NCI-H446 treated with DMSO at 0.1 percent for 48 hours (cell line): ENCODE measurements around the gene INTS15.
"Not testable (repeated sequence)": the region's sequence is repeated elsewhere in the genome, so short reads cannot be mapped to it uniquely, and the experiment has no call there.

ENCODE experiments used
- DNase-seq: peaks from one replicate; lab custom pipeline; 2025; lab: John Stamatoyannopoulos, UW

The INTS15 gene

DNA sequence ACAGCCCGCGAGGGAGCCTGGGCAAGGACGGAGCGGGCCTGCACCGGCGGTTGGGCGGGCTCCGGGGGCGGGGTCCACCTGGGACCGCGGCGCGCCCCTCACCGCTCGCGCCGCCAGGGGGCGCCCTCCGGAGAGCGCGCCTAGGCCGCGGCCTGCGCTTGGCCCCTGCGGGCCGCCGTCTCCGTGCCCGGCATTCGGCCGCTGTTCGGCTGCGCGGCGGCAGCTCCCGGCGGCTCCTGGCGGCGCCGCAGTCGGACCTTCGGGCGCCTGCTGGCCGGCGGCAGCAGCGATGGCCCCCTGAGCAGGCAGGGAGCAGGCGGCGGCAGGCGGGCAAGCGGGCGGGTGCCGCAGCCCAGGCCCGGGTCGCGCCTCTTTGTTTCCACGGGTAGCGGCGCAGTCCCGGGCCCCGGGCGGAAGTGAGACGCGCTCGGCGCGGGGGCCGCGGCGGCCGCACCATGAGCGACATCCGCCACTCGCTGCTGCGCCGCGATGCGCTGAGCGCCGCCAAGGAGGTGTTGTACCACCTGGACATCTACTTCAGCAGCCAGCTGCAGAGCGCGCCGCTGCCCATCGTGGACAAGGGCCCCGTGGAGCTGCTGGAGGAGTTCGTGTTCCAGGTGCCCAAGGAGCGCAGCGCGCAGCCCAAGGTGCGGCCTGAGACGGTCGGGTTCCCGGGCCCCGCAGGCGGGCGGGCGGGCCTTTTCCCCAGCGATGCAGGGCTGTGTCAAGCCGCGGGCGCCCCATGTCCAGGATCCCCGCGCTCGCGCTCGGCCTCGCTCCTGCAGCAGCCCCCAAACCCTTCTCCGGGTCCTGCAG lies at the start of gene INTS15:
INTS15 (plus strand) TSS at position 193 of the 816 bp plus-strand sequence; CDS start at position 456, 263 bp downstream.
- peak; percentile 62 for DNase-seq

DNA sequence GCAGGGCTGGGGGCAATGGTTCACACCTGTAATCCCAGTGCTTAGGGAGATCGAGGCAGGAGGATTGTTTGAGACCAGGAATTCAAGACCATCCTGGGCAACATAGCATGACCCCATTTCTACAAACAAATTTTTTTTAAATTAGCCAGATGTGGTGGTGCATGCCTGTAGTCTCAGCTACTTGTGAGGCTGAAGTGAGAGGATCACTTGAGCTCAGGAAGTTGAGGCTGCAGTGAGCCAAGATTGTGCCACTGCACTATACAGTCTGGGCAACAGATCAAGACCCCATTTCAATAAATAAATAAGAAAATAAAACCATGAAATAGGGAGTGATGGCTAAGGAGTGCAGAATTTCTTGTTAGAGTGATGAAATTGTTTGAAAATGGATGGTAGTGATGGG lies 47.5 kb upstream of the INTS15 start:
- DNase-seq: no peak

DNA sequence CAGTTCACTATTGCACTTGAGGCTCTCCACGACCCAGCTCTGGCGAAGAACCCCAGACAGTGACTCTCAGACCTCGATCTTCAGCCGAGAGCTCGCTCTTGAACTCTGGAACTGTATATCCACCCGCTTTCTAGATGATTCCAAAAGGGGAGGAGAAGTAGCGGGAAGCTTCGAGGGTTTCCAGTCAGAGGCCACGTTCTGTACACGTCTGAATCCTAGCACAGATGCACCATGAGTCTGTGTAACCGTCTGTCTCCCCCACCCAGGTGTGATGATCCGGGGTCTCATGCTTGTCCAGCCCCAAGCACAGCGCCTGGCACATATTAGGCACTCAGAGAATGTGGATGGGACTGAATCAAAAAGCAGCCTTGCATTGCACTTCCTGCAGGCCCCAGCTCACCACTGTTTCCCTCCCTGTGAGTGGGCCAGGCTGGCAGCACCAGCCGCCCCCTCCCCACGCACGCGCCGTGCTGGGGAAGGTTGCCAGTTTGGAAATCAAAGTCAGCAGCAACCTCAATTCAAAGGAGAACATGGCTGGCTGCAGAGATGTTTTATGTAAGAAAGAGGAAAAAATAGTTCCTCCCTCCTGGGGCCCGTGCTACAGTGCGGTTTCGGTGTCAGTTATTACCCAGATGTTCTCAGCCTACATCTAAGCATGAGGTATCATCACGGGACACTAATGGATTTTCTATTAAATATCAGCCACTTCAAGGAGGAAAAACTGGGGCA lies 44.3 kb upstream of the INTS15 start:
- DNase-seq: no peak

GRCh38 chr7:6546498-6547251 lies 43.1 kb upstream of the INTS15 start:
- no peak for DNase-seq

DNA sequence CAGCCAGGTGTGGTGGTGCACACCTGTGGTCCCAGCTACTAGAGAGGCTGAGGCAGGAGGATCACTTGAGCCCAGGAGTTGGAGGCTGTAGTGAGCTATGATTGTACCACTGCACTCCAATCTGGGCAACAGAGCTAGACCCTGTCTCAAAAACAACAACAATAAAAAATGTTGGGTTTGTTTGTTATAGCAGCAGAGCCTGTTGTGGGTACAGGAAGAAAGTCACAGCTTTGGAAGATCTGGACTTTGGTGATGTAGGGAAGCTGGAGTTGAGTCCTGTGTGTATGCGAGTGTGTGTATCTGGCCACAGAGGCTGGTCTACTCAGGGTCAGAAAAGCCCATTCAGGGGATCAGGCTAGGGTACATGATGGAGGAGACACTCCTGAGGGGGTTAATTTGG lies 42.4 kb upstream of the INTS15 start:
- DNase-seq: no peak

- no peak for DNase-seq
These were observed 38.8 kb upstream of the INTS15 start, which contains the start of gene GRID2IP for GRCh38 chr7:6551016-6551511. TSS of gene GRID2IP (minus strand) at chr7:6551461. CDS start at chr7:6551436, 25 bp downstream.

- no peak for DNase-seq
These were observed 36.3 kb upstream of the INTS15 start for GRCh38 chr7:6553448-6554044.

DNA sequence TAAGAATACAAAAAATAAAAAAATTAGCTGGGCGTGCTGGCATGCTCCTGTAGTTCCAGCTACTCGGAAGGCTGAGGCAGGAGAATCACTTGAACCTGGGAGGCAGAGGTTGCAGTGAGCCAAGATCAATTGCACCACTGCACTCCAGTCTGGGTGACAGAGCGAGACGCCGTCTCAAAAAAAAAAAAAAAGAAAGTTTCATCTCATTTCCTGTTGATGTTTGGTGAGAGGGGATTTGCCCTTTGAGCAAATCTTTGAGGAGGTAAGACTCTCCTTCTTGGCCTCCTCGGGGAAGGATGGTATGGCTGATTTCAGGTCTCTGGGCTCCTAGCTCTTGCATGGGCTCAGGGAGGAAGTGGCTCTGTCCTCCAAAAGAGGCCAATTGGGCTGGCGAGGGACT lies 35.0 kb upstream of the INTS15 start:
- no peak for DNase-seq

GRCh38 chr7:6556196-6556595 lies 33.6 kb upstream of the INTS15 start:
- no peak for DNase-seq

- DNase-seq: peak; percentile 12
These were observed 31.0 kb upstream of the INTS15 start for GRCh38 chr7:6558837-6559236.

- DNase-seq: no peak
These were observed 29.9 kb upstream of the INTS15 start for GRCh38 chr7:6559896-6560295.

DNA sequence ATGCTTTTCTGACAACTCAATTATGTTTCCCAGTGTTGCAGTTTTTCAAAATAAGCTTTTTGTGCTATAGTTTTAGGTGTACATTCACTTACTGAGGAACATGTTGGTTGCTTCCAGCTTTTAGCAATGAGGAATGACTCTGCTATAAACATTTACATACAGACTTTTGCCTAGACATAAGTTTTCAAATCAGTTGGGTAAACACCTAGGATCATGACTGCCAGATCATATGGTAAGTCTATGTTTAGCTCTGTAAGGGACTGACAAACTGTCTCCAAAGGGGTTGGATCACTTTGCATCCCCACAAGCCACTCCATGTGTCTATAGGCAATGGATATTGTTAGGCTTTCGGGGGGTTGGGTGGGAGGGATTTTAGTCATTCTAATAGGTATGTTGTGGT lies 27.7 kb upstream of the INTS15 start:
- DNase-seq: no peak

DNA sequence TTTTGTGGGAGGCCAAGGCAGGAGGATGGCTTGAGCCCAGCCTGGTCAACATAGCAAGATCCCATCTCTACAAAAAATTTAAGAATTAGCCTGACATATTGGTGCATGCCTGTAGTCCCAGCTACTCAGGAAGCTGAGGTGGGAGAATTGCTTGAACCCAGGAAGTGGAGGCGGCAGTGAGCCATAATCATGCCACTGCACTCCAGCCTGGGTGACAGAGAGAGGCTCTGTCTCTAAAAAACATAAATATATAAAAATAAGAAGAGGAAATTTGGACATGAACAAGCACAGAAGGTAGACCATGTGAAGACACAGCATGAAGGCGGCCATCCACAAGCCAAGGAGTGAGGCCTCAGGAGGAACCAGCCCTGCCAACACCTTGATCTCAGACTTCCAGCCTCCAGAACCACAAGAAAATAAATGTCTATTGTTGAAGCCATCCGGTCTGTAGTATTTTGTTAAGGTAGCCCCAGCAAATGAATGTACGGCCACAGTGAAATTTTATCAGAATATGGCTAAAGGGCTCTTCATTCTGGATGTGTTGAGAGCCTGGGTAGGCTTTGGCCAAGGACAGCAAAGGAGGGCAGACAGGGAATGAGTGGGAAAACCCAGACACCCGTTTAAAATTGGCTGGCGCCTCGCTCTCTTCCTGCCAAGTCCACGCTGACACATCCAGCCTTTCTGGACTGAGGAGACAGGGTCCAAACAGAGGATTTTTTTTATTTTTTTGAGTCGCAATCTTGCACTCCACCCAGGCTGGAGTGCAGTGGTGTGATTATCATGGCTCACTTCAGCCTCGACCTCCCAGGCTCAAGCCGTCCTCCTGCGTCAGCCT lies 25.7 kb upstream of the INTS15 start:
- DNase-seq: peak; percentile 71

DNA sequence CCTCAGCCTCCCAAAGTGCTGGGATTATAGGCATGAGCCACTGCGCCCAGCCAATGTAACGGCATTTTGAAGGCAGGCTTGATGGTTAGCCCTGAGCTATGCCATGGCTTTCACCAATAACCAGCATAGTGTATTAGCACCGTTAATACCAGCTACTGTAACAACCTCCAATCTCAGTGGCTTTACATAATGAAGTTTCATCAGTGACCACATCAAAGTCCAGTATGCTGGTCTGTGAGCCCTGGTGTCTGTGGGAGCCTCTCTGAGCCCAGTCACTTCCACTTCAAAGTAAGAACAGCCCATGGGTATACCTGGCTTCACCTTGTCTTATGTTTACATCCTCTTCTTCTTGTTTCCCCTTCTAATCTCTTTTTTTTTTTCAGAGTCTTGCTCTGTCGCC lies 24.2 kb upstream of the INTS15 start:
- no peak for DNase-seq

GRCh38 chr7:6567886-6568285 lies 21.9 kb upstream of the INTS15 start:
- DNase-seq: no peak

DNA sequence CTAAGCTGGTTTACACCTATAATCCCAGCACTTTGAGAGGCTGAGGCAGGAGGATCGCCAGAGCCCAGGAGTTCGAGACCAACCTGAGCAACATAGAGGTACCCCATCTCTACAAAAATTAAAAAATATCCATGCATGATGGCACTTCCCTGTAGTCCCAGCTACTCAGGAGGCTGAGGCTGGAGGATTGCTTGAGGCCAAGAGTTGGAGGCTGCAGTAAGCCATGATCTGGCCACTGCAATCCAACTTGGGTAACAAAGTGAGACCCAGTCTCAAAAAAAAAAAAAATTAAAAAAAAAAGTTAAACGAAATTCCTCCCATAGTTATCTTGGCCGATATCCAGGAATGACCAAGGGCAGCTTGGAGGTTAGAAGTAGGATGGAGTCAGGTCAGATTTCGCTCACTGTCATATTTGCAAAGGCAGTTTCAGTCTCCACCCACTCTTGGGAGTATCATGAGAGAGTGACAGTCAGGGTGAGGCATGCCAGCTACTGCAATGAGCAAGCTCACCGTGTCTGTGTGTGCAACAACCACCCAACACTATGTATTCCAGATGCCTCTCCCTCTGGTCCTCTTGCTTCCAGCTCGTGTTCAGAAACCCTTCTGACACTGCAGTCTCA lies 18.6 kb upstream of the INTS15 start:
- no peak for DNase-seq

DNA sequence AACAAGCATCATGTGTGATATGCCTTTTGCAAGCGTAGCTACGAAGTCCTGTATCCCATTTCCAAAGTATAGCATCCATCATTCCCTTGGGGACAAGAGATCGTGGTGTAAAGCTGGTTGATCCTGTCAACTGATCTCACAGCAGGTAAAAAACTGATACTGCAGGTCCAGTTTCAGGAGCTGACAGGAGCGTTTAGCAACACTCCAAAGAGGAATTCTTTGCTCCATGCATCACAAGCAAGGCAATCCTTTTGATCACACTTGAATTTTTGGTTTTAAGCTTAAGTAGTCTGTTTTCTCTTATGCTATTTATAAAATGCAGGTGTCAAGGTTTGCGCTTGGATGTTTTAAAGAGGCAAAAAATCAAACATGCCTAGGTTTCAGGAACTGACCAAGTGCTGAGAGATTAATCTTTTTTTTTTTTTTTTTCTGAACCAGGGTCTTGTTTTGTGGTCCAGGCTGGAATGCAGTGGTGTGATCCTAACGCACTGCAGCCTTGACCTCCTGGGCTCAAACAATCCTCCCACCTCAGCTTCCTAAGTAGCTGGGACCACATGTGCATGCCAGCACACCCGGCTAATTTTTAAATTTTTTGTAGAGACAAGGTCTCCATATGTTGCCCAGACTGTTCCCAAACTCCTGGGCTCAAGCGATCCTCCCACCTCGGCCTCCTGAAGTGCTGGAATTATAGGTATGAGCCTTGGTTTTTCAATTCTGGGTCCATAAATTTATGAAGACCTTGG lies 14.4 kb upstream of the INTS15 start:
- DNase-seq: no peak

DNA sequence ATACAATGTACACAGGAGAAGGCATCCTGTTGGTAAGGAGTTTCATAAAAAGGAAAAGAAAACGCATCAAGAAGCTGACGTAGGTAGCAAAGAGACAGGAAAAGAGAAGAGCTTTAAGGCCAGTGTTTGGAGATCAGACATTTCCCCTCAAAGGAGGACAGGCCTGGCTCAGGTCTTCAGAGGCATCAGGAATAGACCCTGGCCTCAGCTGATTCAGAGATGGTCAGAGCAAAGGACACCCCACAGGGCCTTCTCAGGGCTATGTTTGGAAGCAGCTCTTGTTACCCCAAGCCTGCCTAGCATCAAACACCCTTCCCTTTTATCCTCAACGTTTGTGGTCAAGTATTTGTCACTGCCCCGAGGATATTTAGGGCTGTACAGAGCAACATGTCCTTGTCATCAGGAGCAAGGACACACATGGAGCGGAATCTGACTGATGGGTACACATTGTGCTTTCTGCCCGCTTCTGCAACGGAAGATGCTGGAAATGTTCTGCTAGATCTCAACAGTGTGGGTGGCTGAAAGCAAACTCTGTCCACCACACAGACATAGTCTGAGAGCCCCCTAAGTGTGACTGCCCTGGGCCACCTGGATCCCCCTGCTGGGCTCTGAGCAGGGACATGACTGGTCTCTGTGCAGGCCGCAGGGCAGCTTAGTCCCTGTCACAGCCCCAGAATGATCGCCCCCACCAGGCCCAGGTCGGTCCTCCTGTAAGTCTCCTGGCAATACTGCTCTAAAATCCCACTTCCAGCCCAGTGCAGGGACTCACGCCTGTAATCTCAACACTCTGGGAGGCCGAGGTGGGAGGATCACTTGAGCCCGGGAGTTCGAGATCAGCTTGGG lies 13.6 kb upstream of the INTS15 start:
- DNase-seq: no peak

- not testable (repeated sequence) for DNase-seq
These were observed 12.9 kb upstream of the INTS15 start for GRCh38 chr7:6576867-6577368.
